IMR-90 (cell line): ENCODE measurements around the gene TMTC1. TPM values are rescaled to one million over a fixed set of nuclear protein-coding genes. Genes with fewer than 3 reads are reported as not detected.

ENCODE experiments used
- ATAC-seq: fragments of 200-7000 bp; cut with Tn5 transposase; 2 replicates; pipeline ENCODE4 v1.9.1; 2020; ENCODE audit warnings: low read depth, mild to moderate bottlenecking, moderate library complexity
- BruUV-seq: library from RNA; stranded (reverse); fragments of 400-500 nt; replicated peaks from 2 replicates; lab custom pipeline; 2021; lab: Mats Ljungman, UMichigan
- CTCF ChIA-PET: fragments of 300-600 bp; formaldehyde crosslinking; extraction: SDS; loops from one replicate; lab custom pipeline; 2021; ENCODE audit warnings: antibody characterized with exemption; lab: Yijun Ruan, JAX
- POLR2A ChIA-PET: fragments of 300-600 bp; sonication (Branson Sonifier 250); formaldehyde crosslinking; loops from one replicate; lab custom pipeline; 2022; ENCODE audit warnings: antibody characterized with exemption; ENCODE audit not compliant: unreplicated experiment; lab: Charles Lee
- DNase-seq: peaks from one replicate; pipeline ENCODE4 v3.0.0; 2013
- H2AFZ ChIP-seq: replicated peaks from 2 replicates; pipeline ENCODE3; 2013; ENCODE audit warnings: low read length, mild to moderate bottlenecking; ENCODE audit not compliant: poor library complexity
- H2AK5ac ChIP-seq: 2 replicates; pipeline ENCODE4 v1.6.1; 2013; ENCODE audit warnings: low read depth, low read length, inconsistent platforms
- H2AK9ac ChIP-seq: replicated peaks from 2 replicates; pipeline ENCODE3; 2013; ENCODE audit warnings: mild to moderate bottlenecking, low read depth, low read length, moderate library complexity; ENCODE audit not compliant: poor library complexity
- H2BK120ac ChIP-seq: 2 replicates; pipeline ENCODE4 v1.6.1; 2013; ENCODE audit warnings: low read depth, low read length, inconsistent platforms
- H2BK15ac ChIP-seq: 3 replicates; pipeline ENCODE4 v1.6.1; 2013; ENCODE audit warnings: low read depth, low read length, inconsistent platforms
- H2BK20ac ChIP-seq: 2 replicates; pipeline ENCODE4 v1.6.1; 2013; ENCODE audit warnings: low read depth, mild to moderate bottlenecking, inconsistent platforms, low read length, moderate library complexity
- H2BK5ac ChIP-seq: 2 replicates; pipeline ENCODE4 v1.6.1; 2013; ENCODE audit warnings: mild to moderate bottlenecking, low read depth, low read length, inconsistent platforms; ENCODE audit not compliant: poor library complexity, severe bottlenecking
- H3K14ac ChIP-seq: replicated peaks from 2 replicates; pipeline ENCODE4 v1.6.1; 2013; ENCODE audit warnings: low read depth, low read length, inconsistent platforms
- H3K18ac ChIP-seq: 2 replicates; pipeline ENCODE4 v1.6.1; 2013; ENCODE audit warnings: low read depth, low read length, control low read depth
- H3K23ac ChIP-seq: 2 replicates; pipeline ENCODE4 v1.6.1; 2013; ENCODE audit warnings: low read depth, low read length, inconsistent platforms
- H3K27ac ChIP-seq: 2 replicates; pipeline ENCODE4 v1.5.1; 2013; ENCODE audit warnings: mild to moderate bottlenecking, control low read depth, low read length; ENCODE audit not compliant: insufficient read depth
- H3K27me3 ChIP-seq: 2 replicates; pipeline ENCODE4 v1.6.1; 2013; ENCODE audit warnings: low read length; ENCODE audit not compliant: control insufficient read depth, insufficient read depth
- H3K36me3 ChIP-seq: 2 replicates; pipeline ENCODE4 v1.6.1; 2013; ENCODE audit warnings: low read length, mixed read lengths; ENCODE audit not compliant: control insufficient read depth, insufficient read depth
- H3K4ac ChIP-seq: 2 replicates; pipeline ENCODE4 v1.6.1; 2013; ENCODE audit warnings: low read depth, low read length, inconsistent platforms
- H3K4me1 ChIP-seq: 2 replicates; pipeline ENCODE4 v1.6.1; 2013; ENCODE audit warnings: low read length, mixed read lengths; ENCODE audit not compliant: control insufficient read depth, insufficient read depth
- H3K4me2 ChIP-seq: 2 replicates; pipeline ENCODE4 v1.6.1; 2013; ENCODE audit warnings: low read depth, mild to moderate bottlenecking, control low read depth, low read length, moderate library complexity
- H3K4me3 ChIP-seq: 2 replicates; pipeline ENCODE4 v1.5.1; 2013; ENCODE audit warnings: low read depth, mild to moderate bottlenecking, control low read depth, low read length, moderate library complexity; ENCODE audit not compliant: insufficient read depth
- H3K56ac ChIP-seq: 2 replicates; pipeline ENCODE4 v1.6.1; 2013; ENCODE audit warnings: low read length, inconsistent platforms; ENCODE audit not compliant: insufficient read depth; ENCODE audit errors: extremely low read depth
- H3K79me1 ChIP-seq, 2 experiments: 2 replicates each; pipeline ENCODE4 v1.6.1; 2013; ENCODE audit warnings: low read length in 2 of 2, inconsistent platforms in 1 of 2, low read depth in 1 of 2
- H3K9ac ChIP-seq: 2 replicates; pipeline ENCODE4 v1.6.1; 2013; ENCODE audit warnings: low read depth, low read length, control low read depth
- H3K9me1 ChIP-seq: 2 replicates; pipeline ENCODE4 v1.6.1; 2013; ENCODE audit warnings: low read length, inconsistent platforms; ENCODE audit not compliant: insufficient read depth
- H3K9me3 ChIP-seq: 2 replicates; pipeline ENCODE4 v1.6.1; 2013; ENCODE audit warnings: low read length; ENCODE audit not compliant: control insufficient read depth, insufficient read depth
- H4K20me1 ChIP-seq: 2 replicates; pipeline ENCODE4 v1.6.1; 2013; ENCODE audit warnings: low read length, inconsistent platforms; ENCODE audit not compliant: insufficient read depth
- H4K5ac ChIP-seq: 2 replicates; pipeline ENCODE4 v1.6.1; 2013; ENCODE audit warnings: mild to moderate bottlenecking, low read depth, low read length, control low read depth
- H4K8ac ChIP-seq, 2 experiments: 2 replicates each; pipeline ENCODE4 v1.6.1; 2013; ENCODE audit warnings: low read depth in 2 of 2, low read length in 2 of 2, control low read depth in 1 of 2, inconsistent platforms in 1 of 2
- H4K91ac ChIP-seq: 2 replicates; pipeline ENCODE4 v1.6.1; 2013; ENCODE audit warnings: low read depth, low read length, inconsistent platforms; ENCODE audit not compliant: insufficient read depth
- BHLHE40 ChIP-seq: fragments of 150-350 bp; IDR thresholded peaks from 2 replicates; pipeline ENCODE4 v1.6.1; 2016; ENCODE audit warnings: mild to moderate bottlenecking, low read depth, low read length
- CEBPB ChIP-seq: IDR thresholded peaks from 2 replicates; pipeline ENCODE4 v1.6.1; 2012; ENCODE audit warnings: low read depth, low read length, improper control_type of control experiment
- FOS ChIP-seq: fragments of 150-350 bp; IDR thresholded peaks from 2 replicates; pipeline ENCODE4 v1.6.1; 2016; ENCODE audit warnings: low read depth, low read length
- MXI1 ChIP-seq: IDR thresholded peaks from 2 replicates; pipeline ENCODE4 v1.6.1; 2012; ENCODE audit warnings: low read depth, mild to moderate bottlenecking, low read length, moderate library complexity, borderline replicate concordance
- NFE2L2 ChIP-seq: fragments of 150-350 bp; IDR thresholded peaks from 2 replicates; pipeline ENCODE4 v1.6.1; 2016; ENCODE audit warnings: low read depth, mild to moderate bottlenecking, low read length
- WGBS, 2 experiments: methylation state at CpG; one replicate each; pipeline versions ENCODE4 v1.1.5 to v1.1.7; 2013; ENCODE audit warnings: missing lambda C conversion rate in 2 of 2; ENCODE audit not compliant: insufficient read length in 1 of 2; ENCODE audit errors: extremely low coverage in 2 of 2; 5-methylcytosine and 5-hydroxymethylcytosine counted together
- dilution Hi-C: fragments of 300-500 bp; cut with HindIII; formaldehyde crosslinking; loops from one replicate; pipeline ENCODE4 v1.14.3; 2018; ENCODE audit warnings: low sequenced_read_pairs; ENCODE audit not compliant: unreplicated experiment
- in situ Hi-C: fragments of 300-500 bp; cut with MboI; formaldehyde crosslinking; loops from 3 replicates; pipeline ENCODE4 v1.14.3; 2019; ENCODE audit warnings: low sequenced_read_pairs, inconsistent platforms, mixed read lengths
- intact Hi-C: fragments of 100-400 bp; cut with micrococcal nuclease; formaldehyde crosslinking; loops from 2 replicates; pipeline ENCODE4 v1.10.0; 2022
- polyA plus RNA-seq, 3 experiments: library from polyadenylated mRNA; depleted of rRNA; stranded (reverse); fragments of >200 nt; gene quantifications; 2 replicates each; pipeline ENCODE4 v1.2.3, GENCODE V29; 2012; ENCODE audit warnings: low replicate concordance in 1 of 3
- total RNA-seq: library from RNA; depleted of rRNA; stranded (reverse); fragments of >200 nt; gene quantifications from 2 replicates; pipeline ENCODE4 v1.2.3, GENCODE V29; 2012

Gene TMTC1
- total and polyA plus RNA-seq, 2 of the 4 experiments (the other 2 are of a cell fraction): 12.5 to 36.4 TPM

DNA sequence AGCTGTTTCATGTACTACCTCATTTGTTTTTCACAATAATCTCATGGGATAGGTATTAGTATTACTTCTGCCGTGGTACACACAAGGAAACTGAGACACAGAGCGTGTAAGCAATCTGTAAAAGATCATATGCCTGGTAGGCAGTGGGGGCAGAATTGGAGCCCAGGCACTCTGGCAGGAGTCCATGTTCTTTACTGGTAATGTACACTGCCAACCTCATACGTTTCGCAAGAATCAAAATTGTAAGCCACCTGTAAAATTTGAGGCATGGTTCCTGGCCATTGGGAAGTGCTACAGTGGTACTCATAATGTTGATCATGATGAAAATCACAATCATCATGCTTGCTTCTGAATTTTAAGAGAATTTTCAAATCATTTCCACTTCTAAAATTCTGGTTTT is 40.7 kb downstream of the TMTC1 start:
- peak overlapping the region; percentile 80 for H2BK5ac ChIP-seq
- peaks cover 0 to 24% of the 10 kb centered on the region in 2 experiments; a peak in 2 of 4 replicates for H3K79me1 ChIP-seq
- no peak overlapping the region for H2AFZ ChIP-seq
- H4K8ac ChIP-seq: peak overlapping the region in 1 of 2 experiments; percentile 73; a peak in 2 of 4 replicates
- WGBS, 2 experiments: no CpG with 5 or more reads among the region's 4 CpGs
- H3K4me3 ChIP-seq: no peak overlapping the region
- intact Hi-C loops: no loop called here
- H2BK20ac ChIP-seq: peak overlapping the region; percentile 86
- peak overlapping the region; percentile 80; the same call in 1 of the 2 replicates for H3K27ac ChIP-seq
- no peaks in the 10 kb centered on the region for H3K27me3 ChIP-seq
- in situ Hi-C loops: no loop called here
- TF ChIP-seq FOS: no peak
- TF ChIP-seq BHLHE40: no peak
- TF ChIP-seq MXI1: no peak
- TF ChIP-seq NFE2L2: no peak
- TF ChIP-seq CEBPB: peak; percentile 61
- H3K4me2 ChIP-seq: no peak overlapping the region
- peaks cover 17% of the 10 kb centered on the region for H3K4me1 ChIP-seq
- H3K18ac ChIP-seq: peak overlapping the region; percentile 96
- H3K4ac ChIP-seq: peak overlapping the region; percentile 84
- ChIA-PET POLR2A (no interaction called here), CTCF (interaction anchor here (1.4 kb wide), 1 partner anchor 8 kb away, joined by 4 read pairs; no protein-coding TSS in a partner anchor)
- H2AK9ac ChIP-seq: no peak overlapping the region
- H3K56ac ChIP-seq: no peak overlapping the region
- H4K91ac ChIP-seq: peak overlapping the region; percentile 78
- H3K9me3 ChIP-seq: no peaks in the 10 kb centered on the region
- BruUV-seq: TSS peak; percentile 1
- H2BK15ac ChIP-seq: peak overlapping the region; percentile 98; the same call in 2 of the 3 replicates
- peak overlapping the region; percentile 53; the same call in 1 of the 2 replicates for H3K14ac ChIP-seq
- H3K9ac ChIP-seq: no peak overlapping the region
- H3K23ac ChIP-seq: peak overlapping the region; percentile 39
- H4K20me1 ChIP-seq: peaks cover 3% of the 10 kb centered on the region; the same call in 1 of the 2 replicates
- H2BK120ac ChIP-seq: peak overlapping the region; percentile 87
- peaks cover 6% of the 10 kb centered on the region; the same call in 1 of the 2 replicates for H3K9me1 ChIP-seq
- peak overlapping the region; percentile 87 for H4K5ac ChIP-seq
- ATAC-seq: no peak
- no peak for DNase-seq
- peak overlapping the region; percentile 81; the same call in 1 of the 2 replicates for H2AK5ac ChIP-seq
- peaks cover 2% of the 10 kb centered on the region for H3K36me3 ChIP-seq
- dilution Hi-C loops: no loop called here
